PC-9 (cell line): ENCODE measurements around the gene CASQ2. TPM values are rescaled to one million over a fixed set of nuclear protein-coding genes. Genes with fewer than 3 reads are reported as not detected.

Source experiments
- BruUV-seq: library from RNA; stranded (reverse); fragments of 400-500 nt; replicated peaks from 2 replicates; lab custom pipeline; 2021; lab: Mats Ljungman, UMichigan
- CTCF ChIA-PET: fragments of 300-600 bp; sonication (Branson Sonifier 250); formaldehyde crosslinking; loops from one replicate; lab custom pipeline; 2022; ENCODE audit warnings: antibody characterized with exemption; lab: Charles Lee
- POLR2A ChIA-PET: fragments of 300-600 bp; sonication (Branson Sonifier 250); formaldehyde crosslinking; loops from one replicate; lab custom pipeline; 2022; ENCODE audit warnings: antibody characterized with exemption; ENCODE audit not compliant: unreplicated experiment; lab: Charles Lee
- DNase-seq, 2 experiments: peaks; one replicate each; pipeline versions ENCODE4 v3.0.0 to v3.0.0-alpha.2; 2015 to 2022; ENCODE audit warnings: mixed read lengths in 1 of 2
- H2AFZ ChIP-seq: fragments of 200-600 bp; sonication (generic); 2 replicates; pipeline ENCODE4 v1.8.1; 2017; ENCODE audit warnings: antibody characterized with exemption
- H3F3A ChIP-seq: fragments of 200-600 bp; sonication (generic); 2 replicates; pipeline ENCODE4 v1.8.1; 2017; ENCODE audit warnings: antibody characterized with exemption, mild to moderate bottlenecking, low read depth; ENCODE audit not compliant: insufficient read depth
- H3K27ac ChIP-seq: fragments of 200-600 bp; sonication (generic); 2 replicates; pipeline ENCODE4 v1.6.1; 2016; ENCODE audit warnings: mixed run types
- H3K27me3 ChIP-seq: fragments of 200-600 bp; sonication (generic); 2 replicates; pipeline ENCODE4 v1.6.1; 2016; ENCODE audit warnings: low read depth, mixed run types; ENCODE audit not compliant: insufficient read depth
- H3K36me3 ChIP-seq: fragments of 200-600 bp; sonication (generic); 2 replicates; pipeline ENCODE4 v1.6.1; 2016; ENCODE audit warnings: low read depth, mixed run types
- H3K4me1 ChIP-seq: fragments of 200-600 bp; sonication (generic); replicated peaks from 2 replicates; pipeline ENCODE4 v1.6.1; 2016; ENCODE audit warnings: mixed run types; ENCODE audit not compliant: insufficient read depth
- H3K4me2 ChIP-seq: fragments of 200-600 bp; sonication (generic); 2 replicates; pipeline ENCODE4 v1.6.1; 2017; ENCODE audit warnings: mixed run types
- H3K4me3 ChIP-seq: fragments of 200-600 bp; sonication (generic); 2 replicates; pipeline ENCODE4 v1.6.1; 2016; ENCODE audit warnings: mixed run types
- H3K79me2 ChIP-seq: fragments of 200-600 bp; sonication (generic); 2 replicates; pipeline ENCODE4 v1.6.1; 2017; ENCODE audit warnings: low read depth, mixed run types
- H3K9me2 ChIP-seq: fragments of 200-600 bp; sonication (generic); 2 replicates; pipeline ENCODE4 v1.8.1; 2017; ENCODE audit warnings: mild to moderate bottlenecking; ENCODE audit not compliant: insufficient read depth
- H3K9me3 ChIP-seq: fragments of 200-600 bp; sonication (generic); 2 replicates; pipeline ENCODE4 v1.8.1; 2016; ENCODE audit warnings: low read depth; ENCODE audit not compliant: insufficient read depth
- H4K20me1 ChIP-seq: fragments of 200-600 bp; sonication (generic); 2 replicates; pipeline ENCODE4 v1.8.1; 2017; ENCODE audit not compliant: insufficient read depth
- EZH2 ChIP-seq: fragments of 200-600 bp; sonication (generic); IDR thresholded peaks from 2 replicates; pipeline ENCODE4 v1.8.0; 2017; ENCODE audit warnings: antibody characterized with exemption, low read depth
- intact Hi-C: fragments of 100-400 bp; cut with micrococcal nuclease; formaldehyde crosslinking; loops from one replicate; pipeline ENCODE4 v1.10.0; 2022; ENCODE audit not compliant: unreplicated experiment
- total RNA-seq: library from RNA; stranded (reverse); gene quantifications from 2 replicates; pipeline ENCODE4 v1.2.3, GENCODE V29; 2021
- TF ChIP-seq, protein P1 (sequence below): fragments of 200-600 bp; sonication (generic); conservative IDR thresholded peaks from 2 replicates; pipeline ENCODE4 v1.6.1; 2017; ENCODE audit warnings: mixed run types, antibody characterized with exemption, mild to moderate bottlenecking, moderate library complexity

Gene CASQ2
- total RNA-seq, 1 experiment from 2014 or later, result not detected

DNA sequence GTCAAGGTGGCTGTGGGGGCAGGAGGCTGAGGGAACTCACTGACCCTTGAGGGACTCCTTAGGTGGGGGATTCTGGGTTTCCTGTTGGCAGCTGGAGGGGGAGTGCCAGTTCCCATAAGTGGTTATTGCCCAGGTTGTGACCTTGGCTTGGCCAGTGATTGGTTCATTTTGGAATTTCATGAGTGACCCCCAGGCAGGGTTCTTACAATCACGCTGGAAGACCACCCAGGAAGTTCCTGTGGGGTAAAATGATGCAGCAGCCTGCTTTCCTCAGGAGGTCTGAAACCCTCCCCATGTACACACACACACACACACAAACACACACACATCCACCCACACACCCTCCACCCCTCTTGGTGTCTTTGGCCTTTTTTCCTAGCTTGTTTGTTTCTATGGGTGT lies 109.9 kb downstream of the CASQ2 start:
- Histone ChIP-seq H3K36me3 (peaks cover 57% of the 10 kb centered on the region), H3F3A (no peaks in the 10 kb centered on the region), H2AFZ (no peak overlapping the region), H3K9me2 (no peaks in the 10 kb centered on the region; the same call in 1 of the 2 replicates), H3K9me3 (no peaks in the 10 kb centered on the region), H3K27me3 (no peaks in the 10 kb centered on the region), H3K4me1 (no peaks in the 10 kb centered on the region), H3K79me2 (peaks cover 32% of the 10 kb centered on the region), H3K4me2 (no peak overlapping the region), H4K20me1 (no peaks in the 10 kb centered on the region), H3K4me3 (no peak overlapping the region), H3K27ac (no peak overlapping the region)
- no peak for DNase-seq
- intact Hi-C loops, result no loop called here
- POLR2A ChIA-PET, result no interaction called here
- TF ChIP-seq, protein P1, sequence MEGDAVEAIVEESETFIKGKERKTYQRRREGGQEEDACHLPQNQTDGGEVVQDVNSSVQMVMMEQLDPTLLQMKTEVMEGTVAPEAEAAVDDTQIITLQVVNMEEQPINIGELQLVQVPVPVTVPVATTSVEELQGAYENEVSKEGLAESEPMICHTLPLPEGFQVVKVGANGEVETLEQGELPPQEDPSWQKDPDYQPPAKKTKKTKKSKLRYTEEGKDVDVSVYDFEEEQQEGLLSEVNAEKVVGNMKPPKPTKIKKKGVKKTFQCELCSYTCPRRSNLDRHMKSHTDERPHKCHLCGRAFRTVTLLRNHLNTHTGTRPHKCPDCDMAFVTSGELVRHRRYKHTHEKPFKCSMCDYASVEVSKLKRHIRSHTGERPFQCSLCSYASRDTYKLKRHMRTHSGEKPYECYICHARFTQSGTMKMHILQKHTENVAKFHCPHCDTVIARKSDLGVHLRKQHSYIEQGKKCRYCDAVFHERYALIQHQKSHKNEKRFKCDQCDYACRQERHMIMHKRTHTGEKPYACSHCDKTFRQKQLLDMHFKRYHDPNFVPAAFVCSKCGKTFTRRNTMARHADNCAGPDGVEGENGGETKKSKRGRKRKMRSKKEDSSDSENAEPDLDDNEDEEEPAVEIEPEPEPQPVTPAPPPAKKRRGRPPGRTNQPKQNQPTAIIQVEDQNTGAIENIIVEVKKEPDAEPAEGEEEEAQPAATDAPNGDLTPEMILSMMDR, result no peak
- no peak for TF ChIP-seq EZH2
- no TSS peak for BruUV-seq
- CTCF ChIA-PET, result no interaction called here

GRCh38 chr1:115656461-115657077 lies 111.9 kb downstream of the CASQ2 start:
- TF ChIP-seq, protein P1, result no peak
- TF ChIP-seq EZH2, result no peak
- Histone ChIP-seq H3K9me3 (no peaks in the 10 kb centered on the region), H3K9me2 (no peaks in the 10 kb centered on the region; the same call in 1 of the 2 replicates), H3K4me1 (no peaks in the 10 kb centered on the region), H3K36me3 (peaks cover 59% of the 10 kb centered on the region), H3K4me3 (no peak overlapping the region), H3F3A (no peaks in the 10 kb centered on the region), H3K79me2 (peaks cover 47% of the 10 kb centered on the region), H3K4me2 (no peak overlapping the region), H3K27ac (no peak overlapping the region), H3K27me3 (no peaks in the 10 kb centered on the region), H2AFZ (no peak overlapping the region), H4K20me1 (no peaks in the 10 kb centered on the region)
- intact Hi-C loops, result no loop called here
- DNase-seq, result no peak
- ChIA-PET CTCF (no interaction called here), POLR2A (no interaction called here)
- no TSS peak for BruUV-seq

DNA sequence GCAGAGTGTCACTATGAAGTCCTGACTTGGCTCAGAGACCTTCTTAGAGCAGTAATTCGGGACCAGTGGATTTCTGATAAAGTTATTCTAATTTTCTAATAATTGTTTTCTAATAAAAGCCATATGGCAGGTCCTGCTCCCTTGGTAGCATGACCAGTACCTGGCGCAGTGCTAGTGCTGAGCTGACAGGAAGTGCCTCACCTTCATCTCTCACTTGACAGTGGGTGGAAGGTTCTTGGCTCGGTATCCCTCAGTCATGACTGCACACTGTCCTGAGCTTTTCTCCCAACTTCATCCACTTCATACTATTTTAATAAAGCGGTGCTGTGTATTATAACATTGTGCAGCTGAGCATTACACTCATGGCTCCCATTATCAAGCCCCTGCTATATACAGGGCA lies 112.6 kb downstream of the CASQ2 start:
- peaks cover 64% of the 10 kb centered on the region for H3K36me3 ChIP-seq
- H4K20me1 ChIP-seq, result no peaks in the 10 kb centered on the region
- no peak overlapping the region for H3K27ac ChIP-seq
- ChIA-PET POLR2A (no interaction called here), CTCF (no interaction called here)
- no peak overlapping the region for H3K4me3 ChIP-seq
- intact Hi-C loops, result no loop called here
- H3K79me2 ChIP-seq, result peaks cover 54% of the 10 kb centered on the region
- H3K9me3 ChIP-seq, result no peaks in the 10 kb centered on the region
- DNase-seq, result no peak
- no peaks in the 10 kb centered on the region for H3K27me3 ChIP-seq
- BruUV-seq, result no TSS peak
- H2AFZ ChIP-seq, result no peak overlapping the region
- no peaks in the 10 kb centered on the region for H3F3A ChIP-seq
- H3K9me2 ChIP-seq, result no peaks in the 10 kb centered on the region; the same call in 1 of the 2 replicates
- TF ChIP-seq EZH2, result no peak
- TF ChIP-seq, protein P1, result no peak
- H3K4me1 ChIP-seq, result no peaks in the 10 kb centered on the region
- no peak overlapping the region for H3K4me2 ChIP-seq
